SU-DHL-6 (cell line): Measurements from ENCODE around the gene NIM1K.

Experiments
- H2AFZ ChIP-seq: fragments of 200-600 bp; sonication (generic); 2 replicates; pipeline ENCODE4 v1.6.1; 2014; ENCODE audit warnings: low read depth, mild to moderate bottlenecking, moderate library complexity, mixed read lengths, antibody characterized with exemption, low read length; ENCODE audit not compliant: severe bottlenecking
- H3F3A ChIP-seq: fragments of 200-600 bp; shearing (Covaris generic); 2 replicates; pipeline ENCODE4 v1.6.0; 2016; ENCODE audit warnings: antibody characterized with exemption, mild to moderate bottlenecking; ENCODE audit not compliant: insufficient read depth
- H3K27ac ChIP-seq: fragments of 200-600 bp; sonication (generic); 2 replicates; pipeline ENCODE4 v1.5.1; 2016; ENCODE audit warnings: low read depth, mild to moderate bottlenecking, low read length, moderate library complexity, mixed read lengths
- H3K27me3 ChIP-seq: fragments of 200-600 bp; sonication (generic), shearing (Covaris generic); 2 replicates; pipeline ENCODE4 v1.6.0; 2014; ENCODE audit warnings: mild to moderate bottlenecking, low read length
- H3K36me3 ChIP-seq: fragments of 200-600 bp; sonication (generic); 2 replicates; pipeline ENCODE4 v1.6.1; 2014; ENCODE audit warnings: mild to moderate bottlenecking, low read length, mixed read lengths
- H3K4me2 ChIP-seq: fragments of 300-600, 200-600 bp; shearing (Covaris generic), sonication (generic); 2 replicates; pipeline ENCODE4 v1.6.0; 2014; ENCODE audit warnings: low read length, low read depth, mild to moderate bottlenecking; ENCODE audit not compliant: poor library complexity, severe bottlenecking
- H3K4me3 ChIP-seq: fragments of 200-600 bp; sonication (generic); 2 replicates; pipeline ENCODE4 v1.5.1; 2014; ENCODE audit warnings: antibody characterized with exemption, low read length, mild to moderate bottlenecking, mixed read lengths; ENCODE audit not compliant: insufficient read depth, poor library complexity, severe bottlenecking
- H3K79me2 ChIP-seq: fragments of 200-600 bp; sonication (generic); 2 replicates; pipeline ENCODE4 v1.6.1; 2014; ENCODE audit warnings: mild to moderate bottlenecking, low read length, moderate library complexity; ENCODE audit not compliant: insufficient read depth
- H3K9ac ChIP-seq: fragments of 200-600 bp; sonication (generic); 2 replicates; pipeline ENCODE4 v1.7.0; 2014; ENCODE audit warnings: mild to moderate bottlenecking, low read length
- H3K9me2 ChIP-seq: fragments of 200-600 bp; sonication (generic); replicated peaks from 2 replicates; pipeline ENCODE4 v1.6.1; 2014; ENCODE audit warnings: low read length; ENCODE audit not compliant: insufficient read depth
- H3K9me3 ChIP-seq: fragments of 200-600 bp; sonication (generic); 2 replicates; pipeline ENCODE4 v1.6.1; 2014; ENCODE audit warnings: low read length, mixed read lengths; ENCODE audit not compliant: insufficient read depth
- H4K20me1 ChIP-seq: fragments of 200-600 bp; sonication (generic); 2 replicates; pipeline ENCODE4 v1.6.1; 2014; ENCODE audit warnings: low read depth, mild to moderate bottlenecking, antibody characterized with exemption, low read length, moderate library complexity, mixed read lengths
- CTCF ChIP-seq: fragments of 200-600 bp; sonication (generic); IDR thresholded peaks from one replicate; pipeline ENCODE4 v1.5.1; 2017; ENCODE audit warnings: antibody characterized with exemption, mild to moderate bottlenecking, low read length, moderate library complexity; ENCODE audit not compliant: insufficient read depth, poor library complexity, severe bottlenecking
- EZH2phosphoT487 ChIP-seq: fragments of 200-600 bp; sonication (generic), shearing (Covaris generic); conservative IDR thresholded peaks from 2 replicates; pipeline ENCODE4 v1.6.1; 2018; ENCODE audit warnings: mild to moderate bottlenecking, antibody characterized with exemption, low read length, moderate library complexity, mixed read lengths

Gene NIM1K

GRCh38 chr5:43270645-43271044 lies 78.6 kb downstream of the NIM1K start:
- Histone ChIP-seq H2AFZ (no peak overlapping the region), H3K36me3 (no peaks in the 10 kb centered on the region), H3K79me2 (no peaks in the 10 kb centered on the region), H3K9ac (no peak overlapping the region), H3K4me2 (no peak overlapping the region), H3K9me3 (no peaks in the 10 kb centered on the region), H3K9me2 (no peaks in the 10 kb centered on the region), H3K4me3 (no peak overlapping the region), H3K27ac (no peak overlapping the region), H3K27me3 (no peaks in the 10 kb centered on the region), H4K20me1 (no peaks in the 10 kb centered on the region), H3F3A (no peaks in the 10 kb centered on the region)
- TF ChIP-seq CTCF: no peak
- no peak for TF ChIP-seq EZH2phosphoT487

DNA sequence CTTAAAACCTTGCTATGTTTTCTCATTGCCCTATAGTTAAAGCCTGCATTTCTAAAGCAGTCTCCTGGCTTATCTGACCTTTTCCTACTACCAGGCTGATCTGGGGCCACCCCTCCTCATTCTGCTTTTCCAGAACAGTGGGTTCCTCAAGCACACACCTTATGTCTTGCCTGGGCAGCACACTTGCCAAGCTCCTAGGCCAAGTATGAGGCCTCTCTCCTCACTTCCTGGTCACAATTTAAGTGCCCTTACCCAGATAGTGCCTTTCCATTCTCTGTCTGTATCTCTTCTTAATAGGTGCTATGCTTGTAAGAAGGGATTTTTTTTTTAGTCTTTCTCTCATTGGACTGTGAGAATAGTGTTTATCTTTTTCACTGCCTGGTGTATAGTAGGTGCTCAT lies 81.5 kb downstream of the NIM1K start:
- Histone ChIP-seq H4K20me1 (no peaks in the 10 kb centered on the region), H3K9ac (no peak overlapping the region), H3K4me2 (no peak overlapping the region)

DNA sequence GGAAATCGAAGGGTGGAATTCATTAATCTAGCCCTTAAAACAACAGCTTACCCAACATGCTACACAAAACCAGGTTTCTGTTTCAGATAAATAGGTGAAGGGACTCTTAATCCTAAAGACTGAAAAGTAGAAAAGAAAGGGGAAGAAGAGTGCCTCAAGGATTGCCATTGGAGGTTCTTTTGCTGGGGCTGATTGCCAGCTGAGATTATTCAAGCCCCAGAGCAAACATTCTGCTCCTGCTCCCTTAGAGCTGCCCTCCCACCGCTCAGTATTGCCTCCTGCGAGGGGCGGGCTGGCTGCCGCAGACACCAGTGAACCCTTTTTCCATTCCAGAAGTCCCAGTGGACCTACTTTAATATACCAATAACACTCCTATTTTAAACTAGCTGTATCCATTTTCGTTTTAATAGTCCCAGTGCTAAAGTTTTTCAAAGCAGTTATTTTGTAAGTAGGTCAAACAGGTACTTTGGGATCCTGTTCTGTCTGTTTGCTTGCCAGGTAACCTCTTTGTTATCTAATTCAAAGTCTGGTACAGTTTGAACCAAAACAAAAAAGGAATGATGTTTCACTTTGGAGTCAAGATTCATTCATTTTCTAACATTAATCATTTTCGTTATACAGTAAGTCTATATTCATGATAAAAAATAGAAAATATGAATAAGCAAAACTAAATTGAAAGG lies 82.5 kb downstream of the NIM1K start:
- Histone ChIP-seq H3K36me3 (no peaks in the 10 kb centered on the region), H3K79me2 (no peaks in the 10 kb centered on the region), H3K9me2 (no peaks in the 10 kb centered on the region), H3K4me2 (no peak overlapping the region), H3K27me3 (no peaks in the 10 kb centered on the region), H2AFZ (no peak overlapping the region), H3F3A (no peaks in the 10 kb centered on the region), H3K27ac (no peak overlapping the region), H4K20me1 (no peaks in the 10 kb centered on the region), H3K9me3 (no peaks in the 10 kb centered on the region), H3K9ac (no peak overlapping the region), H3K4me3 (no peak overlapping the region)
- no peak for TF ChIP-seq EZH2phosphoT487
- TF ChIP-seq CTCF: no peak

More for the DNA sequence above, 81.5 kb downstream of the NIM1K start:
- H3K27me3 ChIP-seq: no peaks in the 10 kb centered on the region
- H3K4me3 ChIP-seq: no peak overlapping the region
- no peaks in the 10 kb centered on the region for H3K36me3 ChIP-seq
- H3K9me3 ChIP-seq: no peaks in the 10 kb centered on the region
- no peaks in the 10 kb centered on the region for H3F3A ChIP-seq
- no peaks in the 10 kb centered on the region for H3K79me2 ChIP-seq
- no peak overlapping the region for H2AFZ ChIP-seq
- H3K27ac ChIP-seq: no peak overlapping the region
- no peak for TF ChIP-seq EZH2phosphoT487
- TF ChIP-seq CTCF: no peak
- no peaks in the 10 kb centered on the region for H3K9me2 ChIP-seq
